Nephron progenitor cell (in vitro differentiated cells): Measurements from ENCODE around the gene GUCY1A2.

Experiments used
- DNase-seq: peaks from one replicate; pipeline ENCODE4 v3.0.0; 2021
- H3K27ac Mint-ChIP-seq: 2 replicates; pipeline ENCODE4 v1.8.0; 2021; ENCODE audit warnings: mild to moderate bottlenecking, moderate library complexity, mixed read lengths
- H3K27me3 Mint-ChIP-seq: 2 replicates; pipeline ENCODE4 v1.8.0; 2021; ENCODE audit warnings: mild to moderate bottlenecking, low read depth, mixed read lengths; ENCODE audit not compliant: poor library complexity
- H3K36me3 Mint-ChIP-seq: 2 replicates; pipeline ENCODE4 v1.8.0; 2021; ENCODE audit warnings: low read depth, mixed read lengths
- H3K4me1 Mint-ChIP-seq: 2 replicates; pipeline ENCODE4 v1.8.0; 2021; ENCODE audit warnings: mixed read lengths
- H3K4me3 Mint-ChIP-seq: 2 replicates; pipeline ENCODE4 v1.8.0; 2021; ENCODE audit warnings: mild to moderate bottlenecking, moderate library complexity, mixed read lengths
- H3K9me3 Mint-ChIP-seq: 2 replicates; pipeline ENCODE4 v1.8.0; 2021; ENCODE audit warnings: mild to moderate bottlenecking, moderate library complexity, mixed read lengths
- CTCF ChIP-seq: fragments of 200-600 bp; sonication (generic); IDR thresholded peaks from 2 replicates; pipeline ENCODE4 v1.5.0; 2021; ENCODE audit warnings: antibody characterized with exemption

GUCY1A2 gene

GRCh38 chr11:106983261-106983660, 35.0 kb downstream of the GUCY1A2 start:
- no peak for TF ChIP-seq CTCF
- H3K36me3 Mint-ChIP-seq = no peaks in the 10 kb centered on the region
- no peak overlapping the region for H3K4me3 Mint-ChIP-seq
- no peaks in the 10 kb centered on the region for H3K27me3 Mint-ChIP-seq
- H3K4me1 Mint-ChIP-seq = peaks cover 18% of the 10 kb centered on the region
- no peak overlapping the region for H3K27ac Mint-ChIP-seq
- H3K9me3 Mint-ChIP-seq = no peaks in the 10 kb centered on the region
- no peak for DNase-seq

GRCh38 chr11:106974831-106975230, 43.4 kb downstream of the GUCY1A2 start:
- no peaks in the 10 kb centered on the region for H3K36me3 Mint-ChIP-seq
- no peak overlapping the region for H3K4me3 Mint-ChIP-seq
- H3K27ac Mint-ChIP-seq = no peak overlapping the region
- peaks cover 10% of the 10 kb centered on the region for H3K4me1 Mint-ChIP-seq
- no peak for DNase-seq
- TF ChIP-seq CTCF = no peak
- H3K9me3 Mint-ChIP-seq = no peaks in the 10 kb centered on the region
- H3K27me3 Mint-ChIP-seq = no peaks in the 10 kb centered on the region

- no peak overlapping the region for H3K4me3 Mint-ChIP-seq
- DNase-seq = no peak
- no peaks in the 10 kb centered on the region for H3K9me3 Mint-ChIP-seq
- H3K27me3 Mint-ChIP-seq = no peaks in the 10 kb centered on the region
- H3K27ac Mint-ChIP-seq = no peak overlapping the region
- no peaks in the 10 kb centered on the region for H3K36me3 Mint-ChIP-seq
- peaks cover 12% of the 10 kb centered on the region for H3K4me1 Mint-ChIP-seq
- TF ChIP-seq CTCF = no peak
Measured at GRCh38 chr11:106971864-106972263, 46.4 kb downstream of the GUCY1A2 start.

GRCh38 chr11:106969644-106970355, 48.5 kb downstream of the GUCY1A2 start:
- DNase-seq = no peak
- Mint-ChIP-seq H3K4me3 (no peak overlapping the region), H3K9me3 (no peaks in the 10 kb centered on the region), H3K4me1 (peaks cover 9% of the 10 kb centered on the region), H3K36me3 (no peaks in the 10 kb centered on the region), H3K27me3 (no peaks in the 10 kb centered on the region), H3K27ac (no peak overlapping the region)
- TF ChIP-seq CTCF = no peak

GRCh38 chr11:106962995-106963394, 55.3 kb downstream of the GUCY1A2 start:
- no peak overlapping the region for H3K4me3 Mint-ChIP-seq
- peaks cover 20% of the 10 kb centered on the region for H3K4me1 Mint-ChIP-seq
- H3K27ac Mint-ChIP-seq = no peak overlapping the region
- H3K36me3 Mint-ChIP-seq = no peaks in the 10 kb centered on the region
- DNase-seq = no peak
- TF ChIP-seq CTCF = no peak
- H3K9me3 Mint-ChIP-seq = no peaks in the 10 kb centered on the region
- no peaks in the 10 kb centered on the region for H3K27me3 Mint-ChIP-seq

GRCh38 chr11:106961518-106961917, 56.8 kb downstream of the GUCY1A2 start:
- Mint-ChIP-seq H3K36me3 (no peaks in the 10 kb centered on the region), H3K27me3 (no peaks in the 10 kb centered on the region), H3K4me3 (no peak overlapping the region), H3K9me3 (no peaks in the 10 kb centered on the region), H3K4me1 (peaks cover 24% of the 10 kb centered on the region), H3K27ac (no peak overlapping the region)
- TF ChIP-seq CTCF = no peak
- no peak for DNase-seq
